ENCODE data around the gene TNFAIP8. TPM values are rescaled to one million over a fixed set of nuclear protein-coding genes. Genes with fewer than 3 reads are reported as not detected.

The TNFAIP8 gene
- total and polyA plus RNA-seq, 10 of the 15 experiments (the other 5 are each of a cell fraction or from before 2014, with no cell fraction given), result 124 to 324 (median 177) TPM

GRCh38 chr5:119395080-119395836 lies 39.4 kb downstream of the TNFAIP8 start (continued):
- TF ChIP-seq IRF5 (IDR thresholded peaks at IDR 0.05; ENCODE audit: borderline replicate concordance) (no peak), CREM (IDR thresholded peaks at IDR 0.05; ENCODE audit: low read depth) (no peak), ZBED1 (IDR thresholded peaks at IDR 0.05; ENCODE audit: borderline replicate concordance) (peak; percentile 37; the same call in 1 of the 2 replicates), SUZ12 (IDR thresholded peaks at IDR 0.05; ENCODE audit: unreplicated experiment) (no peak), YBX1 (IDR thresholded peaks at IDR 0.05) (no peak), RAD51 (IDR thresholded peaks at IDR 0.05) (no peak), HDAC2 (IDR thresholded peaks at IDR 0.05) (no peak), NFYB (IDR thresholded peaks at IDR 0.05; ENCODE audit: insufficient read depth, low read depth, low read length) (no peak), ZBTB11 (CRISPR knock-in tag; IDR thresholded peaks at IDR 0.05) (no peak), POLR2AphosphoS2 (IDR thresholded peaks at IDR 0.05; ENCODE audit: low read depth, low read length) (peak; percentile 56; the same call in 1 of the 2 replicates), MLLT1 (IDR thresholded peaks at IDR 0.05) (no peak), HDGF (IDR thresholded peaks at IDR 0.05) (no peak), CHD2 (IDR thresholded peaks at IDR 0.05; ENCODE audit: borderline replicate concordance, low read depth, low read length) (no peak), NFYA (IDR thresholded peaks at IDR 0.05; ENCODE audit: borderline replicate concordance, low read depth, low read length) (no peak), TCF12 (IDR thresholded peaks at IDR 0.05; ENCODE audit: low read depth, low read length) (0 out of 2 replicates have a peak, but pooled peaks have one; percentile 4), ZNF24 (IDR thresholded peaks at IDR 0.05) (no peak)

Data from GM12878 (cell line).